ENCODE measurements around the gene GTPBP3. TPM values are rescaled to one million over a fixed set of nuclear protein-coding genes. Genes with fewer than 3 reads are reported as not detected.

GTPBP3 gene
- total RNA-seq, 4 donors from 2014 or later = 18.7 to 29.0 (median 25.2) TPM

DNA sequence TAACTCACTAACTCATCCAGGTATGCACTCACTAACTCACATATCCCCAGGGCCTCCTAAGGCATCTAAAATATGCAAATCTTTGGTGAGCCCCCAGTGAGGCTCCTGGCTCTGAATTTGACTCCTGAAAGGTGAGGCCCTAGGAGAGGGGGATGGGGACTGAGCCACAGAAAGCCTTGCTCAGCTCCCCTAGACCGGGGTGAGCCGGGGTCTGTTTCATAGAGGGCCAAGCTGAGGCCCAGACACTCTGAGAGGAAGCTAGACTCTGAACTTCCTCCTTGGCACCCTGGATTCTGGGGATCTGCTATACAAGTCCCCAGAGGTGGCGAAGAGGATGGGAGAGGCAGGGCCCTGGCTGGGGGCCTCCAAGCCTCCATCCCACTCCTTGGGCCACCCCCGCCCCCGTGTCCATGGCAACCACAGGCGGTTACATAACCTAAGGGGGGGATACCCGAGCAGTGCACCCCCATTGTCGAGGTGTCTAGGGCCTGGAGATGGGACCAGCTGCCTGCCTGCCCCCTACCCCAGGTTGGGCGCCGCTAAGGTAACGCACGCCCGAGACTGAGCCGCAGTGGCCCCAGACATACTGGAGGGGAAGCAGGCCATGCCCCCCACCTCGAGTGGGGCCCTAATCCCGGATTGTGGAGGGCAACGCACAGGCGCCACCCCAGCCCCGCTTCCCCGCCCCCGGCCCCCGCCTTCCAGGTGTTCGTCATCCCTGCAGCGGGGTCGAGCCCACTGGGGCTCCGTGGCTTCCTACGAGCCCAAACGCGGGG, 34.8 kb upstream of the GTPBP3 start:
- peak in 1 of 2 donors; percentile 70 for DNase-seq (ENCODE audit: low spot score in 2 of 2)
- Histone ChIP-seq H3K36me3 (peaks cover 6% of the 10 kb centered on the region), H3K27ac (peak overlapping the region; percentile 47), H3K4me3 (peak overlapping the region; percentile 78), H3K27me3 (no peaks in the 10 kb centered on the region), H3K4me1 (peaks cover 50% of the 10 kb centered on the region), H3K9me3 (no peaks in the 10 kb centered on the region)
- TF ChIP-seq POLR2AphosphoS5 (IDR thresholded peaks at IDR 0.05) = no peak
- WGBS = 60% methylated on average over 1 of the region's 29 CpGs

DNA sequence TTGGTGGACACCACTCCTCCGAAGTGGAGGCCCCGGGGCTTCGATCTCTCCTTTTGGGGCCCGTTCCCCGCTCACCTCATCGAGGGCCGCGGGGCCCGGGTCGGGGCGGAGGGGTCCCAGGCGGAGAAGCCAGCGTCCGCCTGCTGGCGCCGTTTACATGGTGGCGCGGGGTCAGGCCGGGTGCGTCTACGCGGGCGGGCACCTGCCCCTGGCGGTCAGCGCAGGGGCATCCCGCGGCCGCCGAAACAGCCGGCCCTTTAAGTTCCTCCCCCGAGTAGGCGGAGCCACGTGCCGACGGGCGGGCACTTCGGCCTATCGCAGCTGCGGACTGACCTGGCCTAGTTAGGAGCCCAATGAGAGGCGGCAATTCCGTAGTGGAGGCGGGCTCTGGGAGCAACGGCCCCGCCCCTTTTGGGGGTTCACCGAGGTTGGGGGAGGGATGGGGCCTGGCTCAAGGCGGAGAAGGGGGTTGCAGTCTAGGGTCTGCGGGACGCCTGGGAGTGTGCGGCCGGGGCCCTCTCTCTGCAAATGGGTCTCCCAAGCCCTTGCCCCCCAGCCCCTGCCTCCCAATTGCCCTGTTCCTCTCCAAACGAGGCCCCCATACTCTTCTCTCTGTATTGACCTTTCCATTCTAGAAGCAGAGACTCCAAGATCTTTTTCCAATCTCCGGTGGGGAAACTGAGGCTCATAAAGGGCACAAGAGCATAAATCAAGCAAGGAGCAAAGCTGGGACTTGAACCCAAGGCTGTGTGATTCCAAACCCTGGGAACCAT, 34.0 kb upstream of the GTPBP3 start, which contains the start of gene ABHD8:
Gene ABHD8 (minus strand): TSS at position 259 of the 773 bp plus-strand sequence. CDS start 1,809 bp downstream, outside the sequence.
- peak within 1 kb of the TSS; percentile 47 for H3K27ac ChIP-seq
- TF ChIP-seq, protein P1, sequence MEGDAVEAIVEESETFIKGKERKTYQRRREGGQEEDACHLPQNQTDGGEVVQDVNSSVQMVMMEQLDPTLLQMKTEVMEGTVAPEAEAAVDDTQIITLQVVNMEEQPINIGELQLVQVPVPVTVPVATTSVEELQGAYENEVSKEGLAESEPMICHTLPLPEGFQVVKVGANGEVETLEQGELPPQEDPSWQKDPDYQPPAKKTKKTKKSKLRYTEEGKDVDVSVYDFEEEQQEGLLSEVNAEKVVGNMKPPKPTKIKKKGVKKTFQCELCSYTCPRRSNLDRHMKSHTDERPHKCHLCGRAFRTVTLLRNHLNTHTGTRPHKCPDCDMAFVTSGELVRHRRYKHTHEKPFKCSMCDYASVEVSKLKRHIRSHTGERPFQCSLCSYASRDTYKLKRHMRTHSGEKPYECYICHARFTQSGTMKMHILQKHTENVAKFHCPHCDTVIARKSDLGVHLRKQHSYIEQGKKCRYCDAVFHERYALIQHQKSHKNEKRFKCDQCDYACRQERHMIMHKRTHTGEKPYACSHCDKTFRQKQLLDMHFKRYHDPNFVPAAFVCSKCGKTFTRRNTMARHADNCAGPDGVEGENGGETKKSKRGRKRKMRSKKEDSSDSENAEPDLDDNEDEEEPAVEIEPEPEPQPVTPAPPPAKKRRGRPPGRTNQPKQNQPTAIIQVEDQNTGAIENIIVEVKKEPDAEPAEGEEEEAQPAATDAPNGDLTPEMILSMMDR (IDR thresholded peaks at IDR 0.05) = peak; percentile 40 to 72
- TF ChIP-seq EP300 (IDR thresholded peaks at IDR 0.05) = no peak
- peaks cover under 1% of the 10 kb centered on the region for H3K36me3 ChIP-seq
- peaks cover 50% of the 10 kb centered on the region for H3K4me1 ChIP-seq
- peak; percentile 97 to 98 for DNase-seq (ENCODE audit: low spot score in 2 of 2)
- no peaks in the 10 kb centered on the region for H3K9me3 ChIP-seq
- 6% methylated on average over 10 of the region's 52 CpGs for WGBS
- H3K27me3 ChIP-seq = no peaks in the 10 kb centered on the region
- peak within 1 kb of the TSS; percentile 78 for H3K4me3 ChIP-seq

DNA sequence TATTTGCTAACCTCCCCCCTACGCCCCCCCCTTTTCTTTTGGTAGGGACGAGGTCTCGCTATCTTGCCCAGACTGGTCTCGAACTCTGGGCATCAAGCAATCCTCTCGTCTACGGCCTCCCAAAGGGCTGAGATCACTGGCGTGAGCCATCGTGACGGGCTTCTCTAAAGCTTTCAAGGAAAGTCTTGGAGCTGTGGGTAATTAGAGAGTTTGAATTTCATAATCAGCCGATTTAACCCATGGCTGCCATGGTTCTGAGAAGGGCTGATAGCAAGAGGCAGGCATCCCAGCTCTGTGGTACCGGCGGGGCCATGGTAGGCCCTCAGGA, 33.4 kb upstream of the GTPBP3 start:
- WGBS = 48% methylated on average over 10 of the region's 12 CpGs
- Histone ChIP-seq H3K27ac (no peak overlapping the region), H3K36me3 (no peaks in the 10 kb centered on the region), H3K4me1 (peaks cover 54% of the 10 kb centered on the region), H3K4me3 (peak overlapping the region; percentile 78), H3K27me3 (no peaks in the 10 kb centered on the region), H3K9me3 (no peaks in the 10 kb centered on the region)
- no peak for DNase-seq (ENCODE audit: low spot score in 2 of 2)
- TF ChIP-seq, protein P1 (IDR thresholded peaks at IDR 0.05) = no peak
- TF ChIP-seq POLR2AphosphoS5 (IDR thresholded peaks at IDR 0.05) = no peak
- no peak for TF ChIP-seq EP300 (IDR thresholded peaks at IDR 0.05)
- TF ChIP-seq POLR2A (IDR thresholded peaks at IDR 0.05) = no peak

DNA sequence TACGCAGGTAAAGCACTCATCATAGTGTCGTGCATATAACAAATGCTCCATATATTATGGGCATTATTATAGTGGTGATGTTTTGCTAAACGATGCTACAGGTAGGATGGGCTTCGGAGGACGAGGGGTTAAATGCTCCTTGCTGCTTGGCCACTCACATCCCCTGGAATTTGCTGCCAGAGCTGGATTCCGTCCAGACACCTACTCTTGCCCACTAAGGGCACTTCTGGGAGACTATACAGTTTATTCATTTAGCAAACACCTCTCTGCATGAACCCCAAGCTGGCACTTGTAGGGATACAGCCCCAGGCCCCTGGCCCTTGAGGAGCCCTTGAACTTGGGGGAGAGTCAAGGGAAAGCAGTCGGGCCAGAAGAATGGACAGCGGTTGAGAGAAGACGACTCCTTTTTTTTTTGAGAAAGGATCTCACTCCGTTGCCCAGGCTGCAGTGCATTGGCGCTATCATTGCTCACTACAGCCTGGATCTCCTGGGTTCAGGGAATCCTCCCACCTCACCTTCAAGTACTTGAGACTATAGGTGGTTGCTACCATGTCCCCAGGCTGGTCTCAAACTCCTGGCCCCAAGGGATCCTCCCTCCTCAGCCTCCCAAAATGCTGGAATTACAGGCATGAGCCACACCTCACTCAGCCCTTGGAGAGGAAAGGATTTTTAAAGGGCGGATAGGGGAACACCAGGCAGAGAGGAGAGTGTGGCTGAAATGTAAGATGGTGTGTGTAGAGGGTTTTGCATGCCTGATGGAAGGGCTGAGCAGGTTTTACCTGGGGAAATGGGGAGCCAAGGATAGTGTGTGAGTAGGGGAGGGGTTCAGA, 32.8 kb upstream of the GTPBP3 start:
- DNase-seq (ENCODE audit: low spot score in 2 of 2) = no peak
- Histone ChIP-seq H3K36me3 (no peaks in the 10 kb centered on the region), H3K4me1 (peaks cover 56% of the 10 kb centered on the region), H3K27ac (peak overlapping the region; percentile 11), H3K9me3 (no peaks in the 10 kb centered on the region), H3K27me3 (no peaks in the 10 kb centered on the region), H3K4me3 (no peak overlapping the region)
- TF ChIP-seq EP300 (IDR thresholded peaks at IDR 0.05) (no peak), POLR2AphosphoS5 (IDR thresholded peaks at IDR 0.05) (no peak), POLR2A (IDR thresholded peaks at IDR 0.05) (no peak)
- TF ChIP-seq, protein P1 (IDR thresholded peaks at IDR 0.05) = no peak
- 47% methylated on average over 9 of the region's 12 CpGs for WGBS

DNA sequence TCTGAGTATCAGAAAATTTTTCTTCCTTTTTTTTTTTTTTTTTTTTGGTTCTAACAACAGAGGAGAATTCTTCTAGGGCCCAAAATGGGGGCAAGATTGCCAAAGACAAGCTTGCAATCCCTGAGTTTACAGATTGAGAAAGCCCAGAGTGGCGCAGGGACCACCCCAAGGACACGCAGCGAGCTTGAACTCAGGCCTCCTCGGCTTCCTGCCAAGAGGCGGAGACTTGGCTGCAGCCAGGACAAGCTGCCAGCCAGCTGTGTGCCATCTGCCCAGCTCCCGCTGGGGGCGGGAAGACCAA, 32.2 kb upstream of the GTPBP3 start:
- peak overlapping the region; percentile 92 for H3K27ac ChIP-seq
- H3K9me3 ChIP-seq = no peaks in the 10 kb centered on the region
- DNase-seq (ENCODE audit: low spot score in 2 of 2) = no peak
- no peaks in the 10 kb centered on the region for H3K36me3 ChIP-seq
- TF ChIP-seq POLR2A (IDR thresholded peaks at IDR 0.05) (no peak), POLR2AphosphoS5 (IDR thresholded peaks at IDR 0.05) (peak in 2 of 3 donors; percentile 63 to 88)
- 0% methylated on average over 6 of the region's 7 CpGs for whole genome bisulfite sequencing
- H3K4me3 ChIP-seq = peak overlapping the region; percentile 68
- H3K27me3 ChIP-seq = no peaks in the 10 kb centered on the region
- H3K4me1 ChIP-seq = peaks cover 60% of the 10 kb centered on the region
